ENCODE data around the gene MCHR2.

- no peak for TF ChIP-seq POLR2A (IDR thresholded peaks at IDR 0.05; ENCODE audit: low read depth, low read length)
- TF ChIP-seq CTCF (IDR thresholded peaks at IDR 0.05; ENCODE audit: extremely low read depth in 1 of 2, insufficient read depth in 1 of 2, low read depth in 1 of 2, low read length in 2 of 2), result no peak
- no peak for TF ChIP-seq MYC (IDR thresholded peaks at IDR 0.05; ENCODE audit: low read depth, low read length)
- TF ChIP-seq POLR2AphosphoS5 (IDR thresholded peaks at IDR 0.05; ENCODE audit: insufficient read depth, low read depth, low read length), result no peak
- TF ChIP-seq JUN (IDR thresholded peaks at IDR 0.05; ENCODE audit: borderline replicate concordance, insufficient read depth, insufficient read length, low read depth), result no peak
- no peak for TF ChIP-seq FOS (IDR thresholded peaks at IDR 0.05; ENCODE audit: borderline replicate concordance, insufficient read depth, low read length)
Observed at GRCh38 chr6:99979953-99980352, 14.1 kb downstream of the MCHR2 start.

Data from endothelial cell of umbilical vein (primary cell).